NCI-H2227 (cell line): Measurements from ENCODE around the gene PTDSS2.
"Not testable (repeated sequence)": the region's sequence is repeated elsewhere in the genome, so short reads cannot be mapped to it uniquely, and the experiment has no call there.

Experiments used
- DNase-seq: peaks from one replicate; lab custom pipeline; 2025; ENCODE audit not compliant: unreplicated experiment; lab: John Stamatoyannopoulos, UW

PTDSS2 gene

GRCh38 chr11:431921-432320, 18.2 kb upstream of the PTDSS2 start:
- DNase-seq, result no peak

- DNase-seq, result no peak
Measured at GRCh38 chr11:432501-433100, 17.5 kb upstream of the PTDSS2 start.

GRCh38 chr11:433111-433510, 17.0 kb upstream of the PTDSS2 start:
- DNase-seq, result no peak

DNA sequence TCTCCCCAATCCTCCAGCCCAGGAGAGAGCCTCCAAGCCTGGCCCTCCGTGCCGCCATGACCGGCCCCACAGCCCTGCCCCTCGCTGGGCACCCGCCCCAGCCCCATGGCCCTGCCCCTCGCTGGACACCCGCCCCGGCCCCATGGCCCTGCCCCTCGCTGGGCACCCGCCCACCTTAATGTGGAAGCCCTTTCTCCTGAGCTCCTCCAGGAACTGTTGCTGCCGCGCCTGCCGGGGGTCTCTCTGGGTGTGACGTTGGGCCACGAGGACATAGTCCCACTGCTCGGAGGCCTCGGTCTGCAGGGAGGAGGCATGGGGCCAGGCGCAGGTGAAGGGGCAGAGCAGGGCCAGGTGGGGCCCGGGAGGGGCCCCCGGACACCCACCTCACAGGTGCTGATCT, 16.4 kb upstream of the PTDSS2 start:
- no peak for DNase-seq

- no peak for DNase-seq
Measured at GRCh38 chr11:434496-434895, 15.6 kb upstream of the PTDSS2 start.

DNA sequence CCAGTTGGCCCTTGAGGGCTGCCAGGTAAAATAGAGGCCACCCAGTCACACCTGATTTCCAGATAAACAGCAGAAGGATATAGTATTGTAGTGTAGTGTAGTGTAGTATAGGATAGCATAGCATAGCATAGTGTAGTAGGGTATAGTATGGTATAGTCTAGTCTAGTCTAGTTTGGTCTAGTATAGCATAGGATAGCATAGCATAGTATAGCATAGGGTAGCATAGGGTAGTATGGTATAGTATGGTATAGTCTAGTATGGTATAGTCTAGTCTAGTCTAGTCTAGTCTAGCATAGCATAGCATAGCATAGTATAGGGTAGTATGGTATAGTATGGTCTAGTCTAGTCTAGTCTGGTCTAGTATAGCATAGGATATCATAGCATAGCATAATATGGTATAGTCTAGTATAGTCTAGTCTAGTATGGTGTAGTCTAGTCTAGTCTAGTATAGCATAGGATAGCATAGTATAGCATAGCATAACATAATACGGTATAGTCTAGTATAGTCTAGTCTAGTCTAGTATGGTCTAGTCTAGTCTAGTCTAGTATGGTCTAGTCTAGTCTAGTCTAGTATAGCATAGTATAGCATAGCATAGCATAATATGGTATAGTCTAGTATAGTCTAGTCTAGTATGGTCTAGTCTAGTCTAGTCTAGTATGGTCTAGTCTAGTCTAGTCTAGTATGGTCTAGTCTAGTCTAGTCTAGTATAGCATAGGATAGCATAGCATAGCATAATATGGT, 14.9 kb upstream of the PTDSS2 start:
- DNase-seq, result not testable (repeated sequence)

DNA sequence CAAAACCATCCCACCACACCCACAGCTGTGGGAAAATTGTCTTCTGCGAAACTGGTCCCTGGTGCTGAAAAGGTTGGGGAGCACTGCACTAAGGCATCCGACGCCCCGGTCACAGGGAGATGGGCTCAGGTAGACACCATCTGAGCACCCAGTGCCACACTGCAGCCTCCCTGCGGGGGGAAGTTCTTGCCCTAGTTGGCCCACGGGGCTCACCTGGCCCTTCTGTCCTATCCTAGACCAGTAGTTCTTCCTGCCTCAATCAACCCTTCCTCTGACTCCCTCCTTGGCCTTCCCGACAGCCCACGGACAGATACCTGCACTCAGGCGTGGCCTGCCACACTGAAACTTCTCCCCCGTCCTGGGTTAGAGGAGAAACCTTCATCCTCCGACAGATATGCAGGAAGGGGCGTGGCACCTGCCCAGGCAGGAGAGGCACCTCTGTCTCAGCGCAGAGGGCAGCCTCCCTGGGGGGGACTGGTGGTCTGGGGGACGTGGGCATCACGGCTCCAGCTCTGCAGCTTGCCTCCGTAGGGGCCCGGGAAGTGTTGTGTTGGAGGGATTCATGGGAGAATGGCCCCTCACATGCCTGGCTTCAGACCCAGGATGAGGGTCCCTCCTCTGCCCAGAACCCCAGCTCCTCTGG, 12.7 kb upstream of the PTDSS2 start:
- DNase-seq, result no peak

GRCh38 chr11:438101-438844, 11.8 kb upstream of the PTDSS2 start:
- no peak for DNase-seq

DNA sequence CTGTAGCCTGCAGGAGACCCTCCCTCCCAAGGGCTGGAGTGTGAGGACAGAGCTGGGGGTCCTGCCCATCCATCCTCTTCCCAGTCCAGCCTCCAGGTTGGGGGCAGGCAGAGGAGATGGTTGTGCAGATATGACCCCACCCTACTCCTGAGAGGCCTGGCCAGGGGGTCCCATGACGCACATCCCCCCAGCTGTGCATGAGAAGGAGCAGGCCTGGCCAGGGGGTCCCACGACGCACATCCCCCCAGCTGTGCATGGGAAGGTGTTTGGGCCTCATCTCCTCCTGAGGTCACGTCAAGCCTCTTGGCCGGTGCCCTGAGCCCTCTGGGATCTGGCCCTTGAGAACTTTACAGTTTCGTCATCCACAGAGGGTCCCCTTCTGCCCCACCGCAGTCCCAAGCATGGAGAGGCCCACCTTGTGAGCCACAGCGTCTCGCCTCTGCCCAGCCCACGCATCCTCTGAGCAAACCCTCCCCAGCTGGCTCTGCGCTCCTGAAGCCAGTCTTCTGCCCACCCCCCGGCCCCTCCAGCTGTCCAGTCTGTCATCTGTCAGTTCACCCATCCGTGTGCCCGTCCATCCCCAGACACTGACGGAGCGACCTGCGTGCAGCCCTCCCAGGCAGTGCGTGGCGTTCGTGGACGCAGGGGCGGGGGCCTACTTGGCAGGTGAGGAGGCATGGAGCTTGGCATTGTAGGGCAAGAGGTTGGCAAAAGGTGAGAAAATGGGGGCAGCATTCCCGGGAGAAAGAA, 10.6 kb upstream of the PTDSS2 start:
- no peak for DNase-seq

GRCh38 chr11:440065-441042, 9.7 kb upstream of the PTDSS2 start:
- DNase-seq, result no peak

DNA sequence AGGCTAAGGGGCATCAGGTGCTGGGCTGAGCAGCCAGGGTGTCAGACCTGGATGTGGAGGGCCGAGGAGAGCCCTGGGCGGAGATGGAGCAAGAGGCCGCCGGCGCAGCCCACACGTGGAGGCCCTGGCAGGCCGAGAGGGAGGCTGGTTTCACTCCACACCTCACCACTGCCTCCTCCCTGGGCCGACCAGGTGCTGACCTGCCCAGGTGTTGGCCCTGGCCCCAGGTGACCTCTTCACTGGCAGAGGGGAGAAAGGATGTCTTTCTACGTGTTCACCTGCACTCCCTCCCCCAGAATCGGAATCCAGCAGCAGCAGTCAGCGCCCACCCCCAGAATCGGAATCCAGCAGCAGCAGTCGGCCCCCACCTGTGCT, 9.0 kb upstream of the PTDSS2 start:
- no peak for DNase-seq

GRCh38 chr11:441418-442274, 8.4 kb upstream of the PTDSS2 start, which contains the start of gene ANO9:
Gene ANO9 (minus strand): TSS chr11:442011. CDS start chr11:441926, 85 bp downstream.
- peak; percentile 74 for DNase-seq

DNA sequence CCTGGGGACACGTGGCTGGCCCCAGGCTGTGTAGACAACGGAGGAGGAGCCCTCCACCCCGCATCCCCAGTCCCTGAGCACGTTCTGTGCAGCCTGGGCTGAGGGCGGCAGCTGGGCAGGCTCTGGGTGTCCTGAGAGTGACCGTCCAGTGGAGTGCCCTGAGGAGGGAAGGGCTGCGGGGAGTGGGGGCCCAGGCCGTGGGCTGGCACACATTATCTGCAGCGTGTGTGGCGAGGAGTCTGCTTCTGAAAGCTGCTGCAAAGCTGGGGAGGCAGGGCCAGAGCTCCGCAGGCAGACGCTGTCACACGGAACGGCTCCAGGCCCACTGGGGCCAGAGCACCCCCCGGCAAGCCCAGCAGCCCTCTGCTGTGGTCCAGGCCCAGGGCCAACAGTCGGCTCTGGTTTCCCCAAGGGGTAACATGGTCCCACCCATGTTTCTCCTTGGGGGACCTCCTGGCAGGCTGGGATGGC, 7.4 kb upstream of the PTDSS2 start:
- DNase-seq, result no peak

DNA sequence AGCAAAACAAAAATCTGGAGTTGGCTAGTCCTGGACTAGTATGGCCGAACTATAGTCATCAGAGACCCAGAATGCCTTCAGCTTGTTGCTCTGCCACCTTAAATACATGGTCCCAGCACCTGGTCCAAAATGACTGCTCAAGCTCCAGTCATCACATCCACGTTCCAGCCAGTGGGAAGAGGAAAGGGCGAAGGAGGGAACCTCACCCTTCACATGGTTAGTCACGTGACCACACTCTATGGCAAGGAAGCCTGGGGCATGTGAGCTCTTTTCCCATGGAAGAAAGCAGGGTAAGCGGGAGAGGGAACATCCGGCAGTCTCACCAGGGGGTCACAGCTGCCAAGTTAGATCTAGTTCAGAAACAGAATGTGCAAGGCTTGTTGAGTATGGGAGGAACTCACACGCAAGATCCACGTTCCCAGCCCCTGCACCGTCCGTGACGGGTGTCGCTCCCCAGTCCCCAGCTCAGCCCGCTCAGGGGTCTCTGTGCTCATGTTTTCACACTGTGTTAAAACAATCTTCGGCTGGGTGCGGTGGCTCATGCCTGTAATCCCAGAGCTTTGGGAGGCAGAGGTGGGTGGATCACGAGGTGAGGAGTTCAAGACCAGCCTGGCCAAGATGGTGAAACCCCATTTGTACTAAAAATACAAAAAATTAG, 6.4 kb upstream of the PTDSS2 start:
- peak; percentile 27 for DNase-seq

DNA sequence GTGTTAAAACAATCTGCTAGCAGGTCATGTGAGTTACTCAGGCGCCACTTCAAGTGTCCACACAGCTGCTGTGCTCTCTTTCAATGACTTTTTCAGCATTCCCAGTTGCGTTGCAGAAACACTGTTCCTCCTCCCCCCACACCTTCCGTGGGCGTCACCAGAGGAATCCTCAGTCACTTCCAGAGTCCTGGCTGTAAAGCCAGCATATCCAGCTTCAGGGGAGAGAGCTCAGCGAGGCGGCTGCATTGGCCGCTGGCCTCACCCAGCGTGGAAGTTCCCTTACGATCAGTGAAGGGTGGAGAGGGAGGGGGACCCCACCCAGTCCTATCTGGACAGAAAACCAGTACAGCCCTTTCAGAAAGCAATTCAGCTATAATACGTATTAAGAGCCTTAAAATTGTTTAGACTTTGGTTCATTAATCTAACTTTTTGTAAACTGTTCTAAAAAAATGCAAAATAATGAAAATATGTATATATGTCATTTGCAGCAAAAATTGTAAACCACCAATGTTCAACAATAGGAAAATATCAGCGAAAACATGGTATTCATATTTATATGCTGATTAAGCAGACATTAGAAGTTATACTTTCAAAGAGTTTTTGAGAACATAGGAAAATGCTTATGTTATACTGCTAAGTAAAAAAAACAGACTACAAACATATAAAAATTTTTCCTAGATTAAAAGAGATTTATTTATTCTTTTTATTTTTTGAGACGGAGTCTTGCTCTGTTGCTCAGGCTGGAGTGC, 5.5 kb upstream of the PTDSS2 start:
- DNase-seq, result peak; percentile 67

DNA sequence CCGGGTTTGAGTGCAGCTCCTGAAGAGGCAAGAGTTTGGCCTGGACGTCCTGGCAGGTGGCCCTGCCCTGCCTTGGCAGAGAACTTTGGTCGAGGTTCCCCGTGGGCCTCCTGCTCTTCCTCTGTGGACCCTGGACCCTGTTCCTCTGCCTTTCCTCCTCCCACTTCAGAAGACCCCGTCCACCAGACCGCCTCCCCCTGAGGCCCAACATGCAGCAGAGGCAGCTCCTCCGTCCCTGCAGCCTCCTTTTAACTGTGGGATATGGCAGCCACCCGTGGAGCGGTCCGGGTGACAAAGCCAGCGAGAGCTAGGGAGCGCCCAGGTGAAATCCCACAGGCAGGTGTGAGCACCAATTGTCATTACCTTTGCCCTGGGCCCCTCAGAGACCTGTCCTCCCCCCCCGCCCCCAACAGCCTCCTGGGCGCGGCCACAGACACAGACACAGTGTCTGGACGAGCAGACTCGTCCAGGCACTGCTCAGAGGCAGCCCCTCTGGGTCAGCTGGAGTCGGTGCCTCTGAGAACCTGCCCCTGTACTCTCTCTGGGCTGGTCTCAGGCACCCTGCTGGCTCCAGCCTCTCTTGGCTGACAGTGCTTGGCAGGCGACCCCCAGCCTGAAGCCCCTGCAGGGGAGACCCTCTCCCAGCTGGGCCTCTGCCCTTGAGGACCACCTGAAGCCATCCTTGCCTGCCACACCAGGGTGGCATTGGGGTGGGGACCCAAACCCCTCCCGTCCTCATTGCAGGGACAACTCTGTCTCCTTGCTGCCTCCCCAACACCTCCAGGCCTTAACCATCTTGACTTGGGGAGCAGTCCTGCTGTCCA, 4.1 kb upstream of the PTDSS2 start:
- no peak for DNase-seq

GRCh38 chr11:446891-447290, 3.2 kb upstream of the PTDSS2 start:
- no peak for DNase-seq
